RCC 7860 (cell line): ENCODE measurements around the gene HEXD.

Experiments
- DNase-seq: peaks from one replicate; pipeline ENCODE4 v3.0.0-alpha.2; 2015; ENCODE audit warnings: low spot score
- FAIRE-seq: peaks from 2 replicates; lab custom pipeline; 2012; peaks lifted over from hg19 to GRCh38; lab: Jason Lieb, UNC

Gene HEXD

DNA sequence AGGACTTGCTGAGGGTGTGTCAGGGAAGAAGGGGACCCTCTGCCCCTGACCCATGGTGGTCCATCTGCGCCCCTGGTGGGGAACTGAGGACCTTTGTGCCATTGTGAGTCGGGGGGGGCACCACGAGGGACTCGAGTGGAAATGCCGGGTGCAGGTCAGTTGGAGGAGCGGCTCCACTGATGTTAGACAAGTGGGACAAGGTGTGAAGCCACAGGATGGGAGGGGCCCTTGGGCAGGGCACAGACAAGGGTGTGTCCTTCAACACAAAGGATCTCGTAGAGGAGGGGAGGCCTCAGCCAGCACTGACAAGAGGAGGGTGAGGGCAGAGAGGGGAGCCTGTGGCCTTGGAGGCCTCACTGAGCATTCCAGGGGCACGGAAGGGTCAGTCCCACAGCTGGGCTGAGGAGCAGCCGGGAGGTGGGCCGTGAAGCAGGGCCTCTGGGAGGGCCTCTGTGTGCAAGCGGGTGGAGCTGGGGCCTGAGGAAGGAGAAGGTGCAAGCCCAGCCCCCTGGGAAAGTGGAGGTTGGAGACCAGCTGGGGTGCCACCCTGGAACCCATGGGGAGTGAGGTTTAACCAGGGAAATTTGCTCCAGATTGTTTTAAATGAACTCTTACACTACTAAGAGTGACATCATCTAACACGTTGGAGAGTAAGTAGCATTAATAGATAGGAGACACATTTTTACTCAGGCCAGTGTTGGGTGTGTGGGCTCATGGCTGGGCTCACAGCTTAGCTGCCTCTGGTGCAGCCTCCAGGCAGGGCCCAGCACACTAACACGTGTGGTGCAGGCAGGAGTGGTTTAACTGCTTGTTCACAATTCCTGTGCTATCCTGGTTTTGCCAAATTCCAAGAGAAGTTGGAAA is 68.3 kb downstream of the HEXD start:
- FAIRE-seq (no peak), DNase-seq (no peak)

DNA sequence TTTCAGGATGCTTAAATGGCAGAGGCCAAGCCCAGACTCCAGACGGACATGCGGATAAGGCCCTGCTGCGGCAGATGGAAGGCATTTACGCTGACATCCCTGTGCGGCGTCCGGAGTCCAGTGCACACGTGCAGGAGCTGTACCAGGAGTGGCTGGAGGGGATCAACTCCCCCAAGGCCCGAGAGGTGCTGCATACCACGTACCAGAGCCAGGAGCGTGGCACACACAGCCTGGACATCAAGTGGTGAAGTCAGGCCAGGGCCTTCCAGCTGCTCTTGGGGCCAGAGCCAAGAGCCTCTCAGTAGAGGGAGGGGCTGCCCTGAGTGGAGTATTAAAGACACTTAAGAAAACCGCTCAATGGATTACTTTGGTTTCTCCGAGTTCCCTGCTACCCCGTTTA is 69.8 kb downstream of the HEXD start:
- no peak for FAIRE-seq
- no peak for DNase-seq

DNA sequence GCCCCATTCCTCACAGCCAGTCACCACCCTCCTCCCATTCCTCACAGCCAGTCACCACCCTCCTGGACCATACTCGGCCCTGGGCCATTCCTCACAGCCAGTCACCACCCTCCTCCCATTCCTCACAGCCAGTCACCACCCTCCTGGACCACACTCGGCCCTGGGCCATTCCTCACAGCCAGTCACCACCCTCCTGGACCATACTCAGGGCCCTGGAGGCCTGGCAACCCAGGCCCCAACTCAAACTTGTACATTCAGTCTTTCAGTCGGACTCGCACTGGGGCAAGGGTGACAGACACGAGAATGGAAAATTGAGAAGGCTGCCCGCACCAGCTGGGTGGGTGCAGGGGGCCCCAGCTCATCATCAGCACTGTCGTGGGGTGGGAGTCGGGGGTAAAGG is 71.0 kb downstream of the HEXD start:
- FAIRE-seq (no peak), DNase-seq (no peak)

DNA sequence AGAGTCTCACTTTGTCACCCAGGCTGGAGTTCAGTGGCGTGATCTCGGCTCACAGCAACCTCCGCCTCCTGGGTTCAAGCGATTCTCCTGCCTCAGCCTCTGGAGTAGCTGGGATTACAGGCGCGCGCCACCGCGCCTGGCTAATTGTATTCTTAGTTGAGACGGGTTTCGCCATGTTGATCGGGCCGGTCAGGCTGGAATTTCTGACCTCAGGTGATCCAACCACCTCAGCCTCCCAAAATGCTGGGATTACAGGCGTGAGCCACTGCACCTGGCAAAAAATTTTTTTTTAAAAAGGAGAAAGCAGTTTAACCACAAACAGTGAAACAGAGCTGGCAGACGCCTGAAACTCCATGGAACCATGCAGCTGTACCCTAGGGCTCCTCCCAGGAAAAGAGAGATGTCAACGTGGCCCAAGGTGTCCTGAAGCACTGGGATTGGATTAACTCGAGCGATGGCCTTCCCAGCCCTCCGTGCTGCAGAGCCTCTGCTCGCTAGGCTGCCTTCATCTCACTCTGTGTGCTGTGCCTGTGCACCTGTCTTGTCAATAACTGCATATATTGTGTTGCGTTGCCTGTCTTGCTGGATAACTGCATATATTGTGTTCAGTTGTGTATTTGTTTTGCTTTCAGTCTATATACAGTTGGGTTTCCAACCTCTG is 71.8 kb downstream of the HEXD start:
- FAIRE-seq, result no peak

DNA sequence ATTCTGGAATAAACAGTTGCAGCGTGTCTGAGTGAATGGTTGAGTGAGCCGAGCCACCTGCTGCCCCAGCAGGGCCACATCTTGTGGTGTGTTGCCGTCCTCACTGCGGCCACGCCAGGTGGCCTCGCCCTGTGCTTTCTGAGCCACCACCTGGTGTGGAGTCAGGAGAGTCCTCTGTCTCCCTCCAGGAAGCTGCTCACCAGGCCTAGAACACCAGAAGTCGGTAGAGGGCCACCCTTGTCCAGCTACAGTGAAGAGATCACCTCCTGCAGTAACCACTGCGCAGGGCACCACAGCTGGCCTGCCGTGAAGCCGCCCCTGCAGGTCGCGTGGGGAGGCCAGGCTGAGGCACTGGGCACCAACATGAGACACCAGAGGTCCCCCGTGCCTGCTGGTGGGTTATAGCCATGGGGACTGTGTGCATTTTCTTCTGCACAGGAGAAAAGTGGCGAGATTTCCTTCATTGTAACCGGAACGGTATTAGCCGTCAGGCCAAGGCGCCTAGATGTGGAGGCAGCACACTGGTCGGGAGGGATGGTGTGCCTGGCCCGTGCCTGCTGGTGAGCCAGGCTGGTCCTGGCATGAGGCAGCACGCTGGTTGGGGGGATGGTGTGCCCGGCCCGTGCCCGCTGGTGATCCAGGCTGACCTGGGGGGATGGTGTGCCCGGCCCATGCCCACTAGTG is 72.5 kb downstream of the HEXD start:
- FAIRE-seq, result no peak
- DNase-seq, result no peak

More for the DNA sequence above, 71.8 kb downstream of the HEXD start:
- no peak for DNase-seq

DNA sequence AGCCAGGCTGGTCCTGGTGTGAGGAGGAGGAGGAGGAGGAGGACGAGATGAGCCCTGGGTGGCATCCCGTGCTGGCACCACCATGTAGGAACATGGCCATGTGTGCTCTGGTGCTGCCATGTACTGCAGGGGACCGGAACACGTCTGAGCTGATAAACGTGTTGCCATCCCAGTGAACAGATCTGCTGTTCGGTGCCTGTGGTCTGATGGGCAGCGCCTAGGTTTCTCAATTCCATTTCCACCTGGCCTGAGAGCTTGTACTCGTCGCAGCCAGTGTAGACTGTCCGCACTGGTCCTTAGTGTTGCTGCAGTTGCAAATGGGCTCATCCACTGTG is 73.0 kb downstream of the HEXD start:
- FAIRE-seq, result no peak
- no peak for DNase-seq

DNA sequence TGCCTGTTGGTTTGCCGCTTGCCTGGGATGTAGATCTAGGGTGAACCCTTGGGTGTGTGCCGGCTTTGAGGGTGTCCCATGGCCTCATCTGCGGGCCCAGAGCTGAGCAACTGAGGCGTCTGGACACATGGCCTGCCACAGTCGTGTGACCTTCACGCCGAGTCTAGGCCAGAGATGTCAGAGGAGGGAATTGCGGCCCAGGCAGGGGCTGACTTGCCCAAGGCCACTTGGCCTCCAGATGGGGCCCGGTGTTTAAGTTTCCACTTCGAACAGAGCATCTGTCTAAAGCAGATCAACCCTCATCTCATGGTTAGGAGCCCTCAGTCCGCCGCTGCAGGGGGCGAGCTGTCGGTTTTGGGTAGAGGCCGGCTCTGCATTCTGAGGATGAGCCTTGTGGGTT is 73.4 kb downstream of the HEXD start:
- DNase-seq (no peak), FAIRE-seq (no peak)
